ENCODE measurements around the gene CWC27.
A peak's percentile ranks its signal among the peaks of the same experiment; 100 is the strongest.
"Not testable (repeated sequence)": the region's sequence is repeated elsewhere in the genome, so short reads cannot be mapped to it uniquely, and the experiment has no call there.

The CWC27 gene

DNA sequence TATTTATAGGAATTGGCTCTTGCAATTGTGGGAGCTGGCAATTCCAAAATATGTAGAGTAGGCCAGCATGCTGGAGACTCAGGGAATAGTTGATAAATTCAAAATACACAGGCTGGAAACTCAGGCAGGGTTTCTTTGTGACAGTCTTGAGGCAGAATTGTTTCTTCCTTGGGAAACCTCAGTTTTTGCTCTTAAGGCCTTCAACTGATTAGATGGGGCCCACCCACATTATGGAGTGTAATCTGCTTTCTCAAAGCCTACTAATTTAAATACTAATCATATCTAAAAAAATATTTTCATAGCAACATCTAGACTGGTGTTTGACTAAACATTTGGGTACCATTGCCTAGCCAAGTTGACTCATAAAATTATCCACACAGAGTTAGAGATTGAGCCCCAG is 27.6 kb downstream of the CWC27 start:
- TF ChIP-seq, protein P1, sequence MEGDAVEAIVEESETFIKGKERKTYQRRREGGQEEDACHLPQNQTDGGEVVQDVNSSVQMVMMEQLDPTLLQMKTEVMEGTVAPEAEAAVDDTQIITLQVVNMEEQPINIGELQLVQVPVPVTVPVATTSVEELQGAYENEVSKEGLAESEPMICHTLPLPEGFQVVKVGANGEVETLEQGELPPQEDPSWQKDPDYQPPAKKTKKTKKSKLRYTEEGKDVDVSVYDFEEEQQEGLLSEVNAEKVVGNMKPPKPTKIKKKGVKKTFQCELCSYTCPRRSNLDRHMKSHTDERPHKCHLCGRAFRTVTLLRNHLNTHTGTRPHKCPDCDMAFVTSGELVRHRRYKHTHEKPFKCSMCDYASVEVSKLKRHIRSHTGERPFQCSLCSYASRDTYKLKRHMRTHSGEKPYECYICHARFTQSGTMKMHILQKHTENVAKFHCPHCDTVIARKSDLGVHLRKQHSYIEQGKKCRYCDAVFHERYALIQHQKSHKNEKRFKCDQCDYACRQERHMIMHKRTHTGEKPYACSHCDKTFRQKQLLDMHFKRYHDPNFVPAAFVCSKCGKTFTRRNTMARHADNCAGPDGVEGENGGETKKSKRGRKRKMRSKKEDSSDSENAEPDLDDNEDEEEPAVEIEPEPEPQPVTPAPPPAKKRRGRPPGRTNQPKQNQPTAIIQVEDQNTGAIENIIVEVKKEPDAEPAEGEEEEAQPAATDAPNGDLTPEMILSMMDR (IDR thresholded peaks at IDR 0.05; ENCODE audit: insufficient read depth, low read depth, low read length, missing control alignments), result no peak
- no peak overlapping the region for H3K4me3 ChIP-seq (ENCODE audit: low read depth, low read length)
- DNase-seq (ENCODE audit: low read depth), result no peak

DNA sequence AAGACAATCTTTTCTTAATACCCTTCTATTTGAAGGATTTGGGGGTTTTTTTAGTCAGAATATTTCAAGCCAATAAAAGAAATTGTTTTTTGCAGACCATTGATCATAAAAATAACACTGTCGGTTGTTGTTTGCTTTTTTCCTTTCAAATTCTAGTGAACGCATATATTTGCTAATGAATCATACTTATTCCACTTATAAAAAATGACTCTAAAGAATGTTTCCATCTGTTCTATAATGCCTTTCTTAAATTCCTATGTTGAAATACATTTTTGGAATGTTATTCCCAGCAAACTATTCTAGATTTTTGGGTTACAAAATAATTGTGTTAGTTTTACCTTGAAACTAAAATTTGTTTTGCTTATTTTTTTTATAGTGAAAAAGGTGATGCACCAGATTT is 32.2 kb downstream of the CWC27 start:
- no peak overlapping the region for H3K4me3 ChIP-seq (ENCODE audit: low read depth, low read length)
- DNase-seq (ENCODE audit: low read depth), result no peak
- TF ChIP-seq, protein P1 (IDR thresholded peaks at IDR 0.05; ENCODE audit: insufficient read depth, low read depth, low read length, missing control alignments), result no peak

DNA sequence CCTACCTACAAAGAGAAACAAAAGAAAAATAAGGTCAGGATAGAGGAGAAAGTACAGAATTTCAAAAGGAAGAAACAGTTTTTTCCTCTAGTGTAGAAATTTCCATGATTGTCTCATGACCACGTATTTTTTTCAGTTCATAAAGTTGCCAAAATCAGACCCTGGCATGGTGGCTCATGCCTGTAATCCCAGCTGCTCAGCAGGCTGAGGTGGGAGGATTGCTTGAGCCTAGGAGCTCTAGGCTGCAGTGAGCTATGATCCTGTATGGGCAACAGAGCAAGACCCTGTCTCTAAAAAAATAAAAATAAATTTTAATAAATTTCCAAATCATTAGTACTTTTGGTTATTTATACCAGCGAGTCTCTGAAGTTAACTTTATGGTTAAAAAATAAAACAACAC is 37.8 kb downstream of the CWC27 start:
- TF ChIP-seq, protein P1 (IDR thresholded peaks at IDR 0.05; ENCODE audit: insufficient read depth, low read depth, low read length, missing control alignments), result no peak
- no peak overlapping the region for H3K4me3 ChIP-seq (ENCODE audit: low read depth, low read length)
- DNase-seq (ENCODE audit: low read depth), result no peak

DNA sequence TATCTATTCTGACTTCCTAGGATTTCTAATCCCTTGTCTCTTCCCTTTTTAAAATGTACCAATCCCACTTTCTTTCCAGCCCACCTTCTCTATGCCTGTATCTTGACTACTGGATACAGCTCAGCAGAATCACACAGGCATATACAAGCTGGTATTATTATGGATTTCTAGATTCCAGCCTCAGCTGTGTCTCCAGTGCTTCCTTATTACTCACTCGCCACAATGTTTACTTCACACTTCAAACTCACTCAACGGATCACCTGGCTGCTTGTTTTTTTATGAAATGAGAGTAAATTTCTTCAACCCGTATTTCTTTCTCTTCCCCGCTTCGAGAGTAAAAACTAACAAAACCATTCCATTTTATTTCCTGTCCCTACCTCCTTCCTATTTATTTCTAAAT is 38.8 kb downstream of the CWC27 start:
- TF ChIP-seq, protein P1 (IDR thresholded peaks at IDR 0.05; ENCODE audit: insufficient read depth, low read depth, low read length, missing control alignments), result no peak
- H3K4me3 ChIP-seq (ENCODE audit: low read depth, low read length), result no peak overlapping the region
- DNase-seq (ENCODE audit: low read depth), result no peak

DNA sequence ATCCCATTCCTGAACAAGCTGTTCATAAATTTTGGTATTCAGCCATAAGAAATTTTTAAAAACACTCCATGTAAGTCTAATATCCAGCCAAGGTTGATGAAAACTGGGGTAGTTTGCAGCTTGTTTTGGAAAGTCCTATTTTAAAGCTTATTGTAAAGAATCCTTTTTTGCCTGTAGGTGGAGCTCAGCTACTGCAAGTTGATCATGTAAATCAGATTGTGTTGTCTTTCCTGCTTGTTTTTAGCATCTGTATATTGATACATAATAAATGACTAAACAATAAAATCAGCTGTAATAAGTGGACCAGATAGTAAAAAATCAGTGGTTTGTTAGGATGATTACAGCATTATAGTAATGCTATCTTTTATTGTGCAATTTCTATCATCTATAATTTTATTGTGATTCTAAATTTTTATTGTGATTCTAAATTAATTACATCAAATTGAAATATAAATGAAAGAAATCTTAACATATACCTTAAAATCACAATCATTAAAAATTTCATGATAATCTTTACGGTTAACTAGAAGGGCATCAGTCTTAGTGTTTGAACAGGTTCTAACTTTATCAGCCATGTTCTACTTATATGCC is 42.4 kb downstream of the CWC27 start:
- H3K4me3 ChIP-seq (ENCODE audit: low read depth, low read length), result no peak overlapping the region
- peak; percentile 66 for DNase-seq (ENCODE audit: low read depth)
- TF ChIP-seq, protein P1 (IDR thresholded peaks at IDR 0.05; ENCODE audit: insufficient read depth, low read depth, low read length, missing control alignments), result peak; percentile 53

DNA sequence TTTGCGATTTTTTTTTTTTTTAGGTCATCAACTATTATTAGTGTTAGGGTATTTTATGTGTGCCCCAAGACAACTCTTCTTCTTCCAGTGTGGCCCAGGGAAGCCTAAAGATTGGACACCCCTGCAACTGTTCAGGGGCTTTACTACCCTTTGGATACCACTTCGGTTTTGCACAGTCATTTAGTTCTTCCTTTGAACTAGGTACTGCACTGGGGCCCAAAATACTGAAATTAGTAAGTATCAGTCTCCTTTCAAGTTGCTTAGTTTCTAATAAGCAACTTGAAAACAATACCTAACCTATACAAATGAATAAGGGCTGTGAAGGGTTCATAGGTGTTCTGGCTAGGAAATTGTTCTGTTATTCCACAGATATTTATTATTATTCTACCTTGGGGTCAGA is 45.3 kb downstream of the CWC27 start:
- no peak overlapping the region for H3K4me3 ChIP-seq (ENCODE audit: low read depth, low read length)
- peak; percentile 70 for DNase-seq (ENCODE audit: low read depth)
- TF ChIP-seq, protein P1 (IDR thresholded peaks at IDR 0.05; ENCODE audit: insufficient read depth, low read depth, low read length, missing control alignments), result no peak

DNA sequence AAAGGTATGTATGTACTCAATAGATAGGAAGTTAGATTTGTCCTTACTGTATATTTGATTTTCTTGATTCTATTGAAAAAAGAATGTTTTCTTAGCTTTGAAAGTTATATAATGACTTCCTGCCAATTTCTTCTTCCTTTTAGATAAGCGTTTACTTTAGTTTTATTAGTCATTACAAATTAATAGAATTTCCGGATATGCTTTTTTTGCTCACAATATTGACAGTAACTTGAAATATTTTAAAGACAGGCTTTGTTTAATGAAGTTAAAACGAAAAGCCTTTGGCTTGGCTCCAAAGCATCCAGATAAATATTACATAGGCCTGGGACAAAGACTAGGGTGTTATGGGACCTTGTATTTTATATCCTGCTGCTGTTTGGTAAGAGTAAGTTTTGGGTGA is 49.5 kb downstream of the CWC27 start:
- H3K4me3 ChIP-seq (ENCODE audit: low read depth, low read length), result no peak overlapping the region
- TF ChIP-seq, protein P1 (IDR thresholded peaks at IDR 0.05; ENCODE audit: insufficient read depth, low read depth, low read length, missing control alignments), result no peak
- no peak for DNase-seq (ENCODE audit: low read depth)

DNA sequence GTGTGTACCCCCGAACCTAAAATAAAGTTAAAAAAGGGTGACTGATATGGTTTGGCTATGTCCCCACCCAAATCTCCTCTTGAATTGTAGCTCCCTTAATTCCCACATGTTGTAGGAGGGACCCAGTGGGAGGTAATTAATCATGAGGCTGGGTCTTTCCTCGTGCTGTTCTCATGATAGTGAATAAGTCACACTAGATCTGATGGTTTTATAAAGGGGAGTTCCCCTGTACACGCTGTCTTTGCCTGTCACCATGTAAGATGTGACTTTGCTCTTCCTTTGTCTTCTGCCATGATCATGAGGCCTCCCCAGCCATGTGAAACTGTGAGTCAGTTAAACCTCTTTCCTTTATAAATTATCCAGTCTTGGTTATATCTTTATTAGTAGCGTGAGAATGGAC is 50.6 kb downstream of the CWC27 start:
- not testable (repeated sequence) for H3K4me3 ChIP-seq (ENCODE audit: low read depth, low read length); DNase-seq (ENCODE audit: low read depth)

Data from GM12865 (cell line).